HEK293 (cell line): ENCODE measurements around the gene HS6ST3.

Source experiments
- CTCF ChIA-PET: fragments of 350-600 bp; formaldehyde crosslinking; extraction: SDS; loops from one replicate; lab custom pipeline; 2021; ENCODE audit warnings: antibody characterized with exemption; lab: Yijun Ruan, JAX
- POLR2A ChIA-PET: fragments of 300-600 bp; formaldehyde crosslinking; extraction: SDS; loops from one replicate; lab custom pipeline; 2020; ENCODE audit warnings: antibody characterized with exemption, inconsistent platforms; lab: Yijun Ruan, JAX
- H3K27ac ChIP-seq: fragments of 200-500 bp; sonication (Bioruptor generic); 2 replicates; pipeline ENCODE4 v1.5.1; 2014; ENCODE audit warnings: low read depth, low read length, control low read depth, inconsistent platforms; ENCODE audit errors: extremely low read depth
- H3K36me3 ChIP-seq, 2 experiments: fragments of 200-500 bp in 1 of 2; sonication (Bioruptor generic) in 1 of 2; 1 replicate in 1 of 2; 2 replicates in 1 of 2; pipeline ENCODE4 v1.5.1; 2014 to 2017; ENCODE audit warnings: inconsistent platforms in 2 of 2, low read length in 2 of 2; ENCODE audit not compliant: control insufficient read depth in 2 of 2, insufficient read depth in 1 of 2
- H3K4me1 ChIP-seq: fragments of 200-500 bp; sonication (Bioruptor generic); 2 replicates; pipeline ENCODE4 v1.5.1; 2014; ENCODE audit warnings: mild to moderate bottlenecking, low read length, inconsistent platforms; ENCODE audit not compliant: control insufficient read depth, insufficient read depth
- H3K4me3 ChIP-seq: 2 replicates; pipeline ENCODE4 v1.5.1; 2011; ENCODE audit warnings: low read depth, mild to moderate bottlenecking, control low read depth, low read length, moderate library complexity
- H3K9me3 ChIP-seq: fragments of 200-500 bp; sonication (Bioruptor generic); 2 replicates; pipeline ENCODE4 v1.5.1; 2014; ENCODE audit warnings: low read depth, low read length, inconsistent platforms; ENCODE audit not compliant: control insufficient read depth, insufficient read depth
- FEZF1 ChIP-seq: fragments of 450-650 bp; formaldehyde crosslinking; IDR thresholded peaks from 2 replicates; pipeline ENCODE4 v1.5.1; 2016; ENCODE audit warnings: missing biosample characterization, missing genetic modification characterization
- KLF9 ChIP-seq: fragments of 450-650 bp; formaldehyde crosslinking; IDR thresholded peaks from 2 replicates; pipeline ENCODE4 v1.5.1; 2016; ENCODE audit warnings: missing biosample characterization, missing genetic modification characterization, low read depth
- OVOL3 ChIP-seq: fragments of 450-650 bp; formaldehyde crosslinking; IDR thresholded peaks from 2 replicates; pipeline ENCODE4 v1.5.1; 2016; ENCODE audit warnings: missing biosample characterization, missing genetic modification characterization
- SALL2 ChIP-seq: fragments of 450-650 bp; formaldehyde crosslinking; IDR thresholded peaks from 2 replicates; pipeline ENCODE4 v1.5.0; 2017; ENCODE audit warnings: missing biosample characterization, mild to moderate bottlenecking, missing genetic modification characterization, borderline replicate concordance
- SP3 ChIP-seq: fragments of 450-650 bp; formaldehyde crosslinking; IDR thresholded peaks from 2 replicates; pipeline ENCODE4 v1.5.1; 2016; ENCODE audit warnings: missing biosample characterization, missing genetic modification characterization
- ZBTB20 ChIP-seq: fragments of 450-650 bp; formaldehyde crosslinking; IDR thresholded peaks from 2 replicates; pipeline ENCODE4 v1.5.1; 2016; ENCODE audit warnings: missing biosample characterization, missing genetic modification characterization
- ZBTB48 ChIP-seq: fragments of 450-650 bp; formaldehyde crosslinking; IDR thresholded peaks from 2 replicates; pipeline ENCODE4 v1.5.1; 2016; ENCODE audit warnings: missing biosample characterization, missing genetic modification characterization
- ZFHX2 ChIP-seq: fragments of 450-650 bp; formaldehyde crosslinking; conservative IDR thresholded peaks from 2 replicates; pipeline ENCODE4 v1.5.1; 2016; ENCODE audit warnings: missing biosample characterization, missing genetic modification characterization
- ZFP37 ChIP-seq: fragments of 450-650 bp; formaldehyde crosslinking; IDR thresholded peaks from 2 replicates; pipeline ENCODE4 v1.5.1; 2016; ENCODE audit warnings: missing biosample characterization, missing genetic modification characterization
- ZFP41 ChIP-seq: fragments of 450-650 bp; formaldehyde crosslinking; IDR thresholded peaks from 2 replicates; pipeline ENCODE4 v1.5.1; 2016; ENCODE audit warnings: missing biosample characterization, missing genetic modification characterization, borderline replicate concordance
- ZNF175 ChIP-seq: fragments of 450-650 bp; formaldehyde crosslinking; IDR thresholded peaks from 2 replicates; pipeline ENCODE4 v1.5.1; 2016; ENCODE audit warnings: missing biosample characterization, missing genetic modification characterization
- ZNF223 ChIP-seq: fragments of 450-650 bp; formaldehyde crosslinking; IDR thresholded peaks from 2 replicates; pipeline ENCODE4 v1.5.1; 2016; ENCODE audit warnings: missing biosample characterization, missing genetic modification characterization
- ZNF302 ChIP-seq: fragments of 450-650 bp; formaldehyde crosslinking; IDR thresholded peaks from 2 replicates; pipeline ENCODE4 v1.5.1; 2016; ENCODE audit warnings: missing biosample characterization, missing genetic modification characterization, low read depth
- ZNF48 ChIP-seq: fragments of 450-650 bp; formaldehyde crosslinking; IDR thresholded peaks from 2 replicates; pipeline ENCODE4 v1.5.1; 2016; ENCODE audit warnings: missing biosample characterization, missing genetic modification characterization
- ZNF510 ChIP-seq: fragments of 450-650 bp; formaldehyde crosslinking; IDR thresholded peaks from 2 replicates; pipeline ENCODE4 v1.5.1; 2018; ENCODE audit warnings: mild to moderate bottlenecking, missing genetic modification characterization, missing biosample characterization; ENCODE audit not compliant: insufficient replicate concordance
- ZNF544 ChIP-seq: fragments of 450-650 bp; formaldehyde crosslinking; IDR thresholded peaks from 2 replicates; pipeline ENCODE4 v1.5.0; 2017; ENCODE audit warnings: missing biosample characterization, missing genetic modification characterization
- ZNF555 ChIP-seq: fragments of 450-650 bp; formaldehyde crosslinking; conservative IDR thresholded peaks from 2 replicates; pipeline ENCODE4 v1.5.1; 2017; ENCODE audit warnings: missing biosample characterization, mild to moderate bottlenecking, missing genetic modification characterization, inconsistent platforms
- ZNF580 ChIP-seq: fragments of 450-650 bp; formaldehyde crosslinking; IDR thresholded peaks from 2 replicates; pipeline ENCODE4 v1.5.1; 2016; ENCODE audit warnings: missing biosample characterization, missing genetic modification characterization
- ZNF585B ChIP-seq: fragments of 450-650 bp; formaldehyde crosslinking; IDR thresholded peaks from 2 replicates; pipeline ENCODE4 v1.5.1; 2016; ENCODE audit warnings: missing biosample characterization, missing genetic modification characterization
- ZNF600 ChIP-seq: fragments of 450-650 bp; formaldehyde crosslinking; IDR thresholded peaks from 2 replicates; pipeline ENCODE4 v1.5.1; 2016; ENCODE audit warnings: missing biosample characterization, missing genetic modification characterization
- ZNF626 ChIP-seq: fragments of 450-650 bp; sonication (Bioruptor Pico); formaldehyde crosslinking; IDR thresholded peaks from 2 replicates; pipeline ENCODE4 v1.5.1; 2018; ENCODE audit warnings: missing biosample characterization, missing genetic modification characterization, inconsistent platforms
- ZNF785 ChIP-seq: fragments of 450-650 bp; formaldehyde crosslinking; IDR thresholded peaks from 2 replicates; pipeline ENCODE4 v1.5.1; 2016; ENCODE audit warnings: missing biosample characterization, missing genetic modification characterization
- ZNF792 ChIP-seq: fragments of 450-650 bp; formaldehyde crosslinking; IDR thresholded peaks from 2 replicates; pipeline ENCODE4 v1.5.1; 2016; ENCODE audit warnings: missing biosample characterization, missing genetic modification characterization
- ZSCAN18 ChIP-seq: fragments of 450-650 bp; formaldehyde crosslinking; IDR thresholded peaks from 2 replicates; pipeline ENCODE4 v1.5.1; 2016; ENCODE audit warnings: missing biosample characterization, missing genetic modification characterization
- ZSCAN23 ChIP-seq: fragments of 450-650 bp; formaldehyde crosslinking; IDR thresholded peaks from 2 replicates; pipeline ENCODE4 v1.5.1; 2016; ENCODE audit warnings: missing biosample characterization, missing genetic modification characterization
- TF ChIP-seq, protein P1 (sequence below): fragments of 450-650 bp; formaldehyde crosslinking; IDR thresholded peaks from 2 replicates; pipeline ENCODE4 v1.5.1; 2016; ENCODE audit warnings: missing biosample characterization, missing genetic modification characterization
- TF ChIP-seq, protein P2 (sequence below): fragments of 450-650 bp; formaldehyde crosslinking; IDR thresholded peaks from 2 replicates; pipeline ENCODE4 v1.5.1; 2016; ENCODE audit warnings: missing biosample characterization, missing genetic modification characterization
- TF ChIP-seq, protein P3 (sequence below): fragments of 450-650 bp; formaldehyde crosslinking; conservative IDR thresholded peaks from 2 replicates; pipeline ENCODE4 v1.5.1; 2016; ENCODE audit warnings: low read depth, missing biosample characterization, missing genetic modification characterization

HS6ST3 gene

DNA sequence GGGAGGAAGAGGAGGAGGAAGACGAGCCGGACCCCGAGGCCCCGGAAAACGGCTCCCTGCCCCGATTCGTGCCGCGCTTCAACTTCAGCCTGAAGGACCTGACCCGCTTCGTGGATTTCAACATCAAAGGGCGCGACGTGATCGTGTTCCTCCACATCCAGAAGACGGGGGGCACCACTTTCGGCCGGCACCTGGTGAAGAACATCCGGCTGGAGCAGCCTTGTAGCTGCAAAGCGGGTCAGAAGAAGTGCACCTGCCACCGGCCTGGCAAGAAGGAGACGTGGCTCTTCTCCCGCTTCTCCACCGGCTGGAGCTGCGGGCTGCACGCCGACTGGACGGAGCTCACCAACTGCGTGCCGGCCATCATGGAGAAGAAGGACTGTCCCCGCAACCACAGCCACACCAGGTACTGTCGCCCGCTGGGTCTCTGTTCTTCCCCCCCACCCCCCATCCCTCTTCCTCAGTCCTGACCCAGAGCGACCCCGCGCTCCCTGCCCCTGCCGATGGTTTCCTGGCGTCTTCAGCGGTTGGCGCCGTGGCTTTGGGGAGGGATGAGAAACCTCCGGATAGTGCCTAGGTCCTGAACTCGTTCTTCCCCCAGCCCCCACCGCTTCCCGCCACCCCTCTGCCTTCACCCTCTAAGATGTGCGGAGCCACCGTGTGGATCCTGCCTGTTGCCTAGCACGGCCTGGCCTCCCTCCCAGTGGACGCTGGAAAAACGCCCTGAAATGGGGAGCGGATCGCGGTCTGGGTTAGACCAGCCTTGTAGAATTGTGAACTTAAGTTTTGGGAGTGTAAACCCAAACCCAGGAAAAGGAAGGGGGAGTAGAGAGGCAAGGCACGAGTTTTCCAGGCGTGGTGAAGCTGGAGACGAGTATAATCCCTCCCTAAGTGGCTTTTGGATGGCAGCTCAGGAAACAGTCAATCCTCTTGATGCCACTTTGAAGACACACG is 1.5 kb downstream of the HS6ST3 start:
- H3K27ac ChIP-seq, result peak overlapping the region; percentile 60; the same call in 1 of the 2 replicates
- H3K9me3 ChIP-seq, result no peaks in the 10 kb centered on the region
- peaks cover 5% of the 10 kb centered on the region for H3K4me1 ChIP-seq
- no peaks in the 10 kb centered on the region for H3K36me3 ChIP-seq
- POLR2A ChIA-PET, result interaction anchor here (2.1 kb wide), 1 partner anchor 38 kb away, joined by 14 read pairs; the partner anchor contains the start of gene UGGT2
- CTCF ChIA-PET, result interaction anchor here (1.1 kb wide), 1 partner anchor 138 kb away, joined by 3 read pairs; no protein-coding TSS in a partner anchor
- H3K4me3 ChIP-seq, result peak overlapping the region; percentile 53
- no peak for TF ChIP-seq ZNF223
- no peak for TF ChIP-seq ZNF555
- TF ChIP-seq FEZF1 (tag by site-specific recombination), result no peak
- no peak for TF ChIP-seq ZNF302 (tag by site-specific recombination)
- no peak for TF ChIP-seq ZSCAN23 (tag by site-specific recombination)
- peak; percentile 78 for TF ChIP-seq ZFP37 (tag by site-specific recombination)
- 0 out of 2 replicates have a peak, but pooled peaks have one; percentile 17 for TF ChIP-seq KLF9 (tag by site-specific recombination)
- no peak for TF ChIP-seq ZFP41 (tag by site-specific recombination)
- no peak; the same call in 1 of the 2 replicates for TF ChIP-seq ZBTB48 (tag by site-specific recombination)
- no peak for TF ChIP-seq ZNF585B (tag by site-specific recombination)
- no peak for TF ChIP-seq ZNF580
- no peak for TF ChIP-seq ZNF792
- TF ChIP-seq, protein P1, sequence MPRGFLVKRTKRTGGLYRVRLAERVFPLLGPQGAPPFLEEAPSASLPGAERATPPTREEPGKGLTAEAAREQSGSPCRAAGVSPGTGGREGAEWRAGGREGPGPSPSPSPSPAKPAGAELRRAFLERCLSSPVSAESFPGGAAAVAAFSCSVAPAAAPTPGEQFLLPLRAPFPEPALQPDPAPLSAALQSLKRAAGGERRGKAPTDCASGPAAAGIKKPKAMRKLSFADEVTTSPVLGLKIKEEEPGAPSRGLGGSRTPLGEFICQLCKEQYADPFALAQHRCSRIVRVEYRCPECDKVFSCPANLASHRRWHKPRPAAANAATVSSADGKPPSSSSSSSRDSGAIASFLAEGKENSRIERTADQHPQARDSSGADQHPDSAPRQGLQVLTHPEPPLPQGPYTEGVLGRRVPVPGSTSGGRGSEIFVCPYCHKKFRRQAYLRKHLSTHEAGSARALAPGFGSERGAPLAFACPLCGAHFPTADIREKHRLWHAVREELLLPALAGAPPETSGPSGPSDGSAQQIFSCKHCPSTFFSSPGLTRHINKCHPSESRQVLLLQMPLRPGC (tag by site-specific recombination), result no peak
- no peak for TF ChIP-seq ZNF510 (tag by site-specific recombination)
- TF ChIP-seq, protein P2, sequence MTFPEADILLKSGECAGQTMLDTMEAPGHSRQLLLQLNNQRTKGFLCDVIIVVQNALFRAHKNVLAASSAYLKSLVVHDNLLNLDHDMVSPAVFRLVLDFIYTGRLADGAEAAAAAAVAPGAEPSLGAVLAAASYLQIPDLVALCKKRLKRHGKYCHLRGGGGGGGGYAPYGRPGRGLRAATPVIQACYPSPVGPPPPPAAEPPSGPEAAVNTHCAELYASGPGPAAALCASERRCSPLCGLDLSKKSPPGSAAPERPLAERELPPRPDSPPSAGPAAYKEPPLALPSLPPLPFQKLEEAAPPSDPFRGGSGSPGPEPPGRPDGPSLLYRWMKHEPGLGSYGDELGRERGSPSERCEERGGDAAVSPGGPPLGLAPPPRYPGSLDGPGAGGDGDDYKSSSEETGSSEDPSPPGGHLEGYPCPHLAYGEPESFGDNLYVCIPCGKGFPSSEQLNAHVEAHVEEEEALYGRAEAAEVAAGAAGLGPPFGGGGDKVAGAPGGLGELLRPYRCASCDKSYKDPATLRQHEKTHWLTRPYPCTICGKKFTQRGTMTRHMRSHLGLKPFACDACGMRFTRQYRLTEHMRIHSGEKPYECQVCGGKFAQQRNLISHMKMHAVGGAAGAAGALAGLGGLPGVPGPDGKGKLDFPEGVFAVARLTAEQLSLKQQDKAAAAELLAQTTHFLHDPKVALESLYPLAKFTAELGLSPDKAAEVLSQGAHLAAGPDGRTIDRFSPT (tag by site-specific recombination), result peak; percentile 45; the same call in 1 of the 2 replicates
- no peak for TF ChIP-seq ZSCAN18 (tag by site-specific recombination)
- no peak for TF ChIP-seq SALL2 (tag by site-specific recombination)
- peak; percentile 60; the same call in 1 of the 2 replicates for TF ChIP-seq ZBTB20
- TF ChIP-seq ZNF175 (tag by site-specific recombination), result no peak
- no peak for TF ChIP-seq ZNF785 (tag by site-specific recombination)
- TF ChIP-seq, protein P3, sequence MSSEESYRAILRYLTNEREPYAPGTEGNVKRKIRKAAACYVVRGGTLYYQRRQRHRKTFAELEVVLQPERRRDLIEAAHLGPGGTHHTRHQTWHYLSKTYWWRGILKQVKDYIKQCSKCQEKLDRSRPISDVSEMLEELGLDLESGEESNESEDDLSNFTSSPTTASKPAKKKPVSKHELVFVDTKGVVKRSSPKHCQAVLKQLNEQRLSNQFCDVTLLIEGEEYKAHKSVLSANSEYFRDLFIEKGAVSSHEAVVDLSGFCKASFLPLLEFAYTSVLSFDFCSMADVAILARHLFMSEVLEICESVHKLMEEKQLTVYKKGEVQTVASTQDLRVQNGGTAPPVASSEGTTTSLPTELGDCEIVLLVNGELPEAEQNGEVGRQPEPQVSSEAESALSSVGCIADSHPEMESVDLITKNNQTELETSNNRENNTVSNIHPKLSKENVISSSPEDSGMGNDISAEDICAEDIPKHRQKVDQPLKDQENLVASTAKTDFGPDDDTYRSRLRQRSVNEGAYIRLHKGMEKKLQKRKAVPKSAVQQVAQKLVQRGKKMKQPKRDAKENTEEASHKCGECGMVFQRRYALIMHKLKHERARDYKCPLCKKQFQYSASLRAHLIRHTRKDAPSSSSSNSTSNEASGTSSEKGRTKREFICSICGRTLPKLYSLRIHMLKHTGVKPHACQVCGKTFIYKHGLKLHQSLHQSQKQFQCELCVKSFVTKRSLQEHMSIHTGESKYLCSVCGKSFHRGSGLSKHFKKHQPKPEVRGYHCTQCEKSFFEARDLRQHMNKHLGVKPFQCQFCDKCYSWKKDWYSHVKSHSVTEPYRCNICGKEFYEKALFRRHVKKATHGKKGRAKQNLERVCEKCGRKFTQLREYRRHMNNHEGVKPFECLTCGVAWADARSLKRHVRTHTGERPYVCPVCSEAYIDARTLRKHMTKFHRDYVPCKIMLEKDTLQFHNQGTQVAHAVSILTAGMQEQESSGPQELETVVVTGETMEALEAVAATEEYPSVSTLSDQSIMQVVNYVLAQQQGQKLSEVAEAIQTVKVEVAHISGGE (tag by site-specific recombination), result peak; percentile 55
- no peak for TF ChIP-seq ZNF48 (tag by site-specific recombination)
- TF ChIP-seq ZNF600 (tag by site-specific recombination), result peak; percentile 52; the same call in 1 of the 2 replicates
- TF ChIP-seq ZNF544 (tag by site-specific recombination), result no peak
- TF ChIP-seq SP3 (tag by site-specific recombination), result no peak
- TF ChIP-seq ZNF626 (tag by site-specific recombination), result no peak
- no peak for TF ChIP-seq ZFHX2 (tag by site-specific recombination)
- TF ChIP-seq OVOL3 (tag by site-specific recombination), result no peak
